ENCODE measurements around the gene SORCS2.

- TF ChIP-seq CTCF (IDR thresholded peaks at IDR 0.05; ENCODE audit: poor library complexity, severe bottlenecking) (no peak), POLR2AphosphoS5 (IDR thresholded peaks at IDR 0.05) (no peak), EP300 (conservative IDR thresholded peaks at IDR 0.05; ENCODE audit: poor library complexity, severe bottlenecking) (no peak), MXI1 (conservative IDR thresholded peaks at IDR 0.05; ENCODE audit: poor library complexity, severe bottlenecking) (no peak), TAF1 (IDR thresholded peaks at IDR 0.05; ENCODE audit: low read depth) (no peak), REST (IDR thresholded peaks at IDR 0.05; ENCODE audit: borderline replicate concordance) (no peak), RAD21 (conservative IDR thresholded peaks at IDR 0.05) (no peak), EZH2 (IDR thresholded peaks at IDR 0.05; ENCODE audit: borderline replicate concordance, insufficient read depth, low read length, poor library complexity, severe bottlenecking) (no peak), SMC3 (conservative IDR thresholded peaks at IDR 0.05; ENCODE audit: poor library complexity) (no peak)
These were observed 56.5 kb downstream of the SORCS2 start for GRCh38 chr4:7248857-7249256.

Measured in neural cell (in vitro differentiated cells).